Heart left ventricle (tissue), 13 donors: ENCODE results near the gene MTX3.

ENCODE experiments used
- POLR2A ChIP-seq, 2 donors: fragments of 450-650 bp; IDR thresholded peaks; one replicate each; pipeline ENCODE4 v1.6.1; 2017; ENCODE audit warnings: antibody characterized with exemption in 2 of 2, mild to moderate bottlenecking in 2 of 2, moderate library complexity in 2 of 2
- TF ChIP-seq, protein P1 (sequence below), 12 donors: fragments of 200-600 bp; sonication (generic) in 4 of 12; IDR thresholded peaks; one replicate each; pipeline versions ENCODE4 v1.5.0 to v1.8.0; 2018 to 2022; ENCODE audit warnings: antibody characterized with exemption in 12 of 12, mild to moderate bottlenecking in 5 of 12
- donor health status: ischemic (EF 13 %, LVEDD 7.1; RV severe dilation, severe dysfunction).
- donor health status: DM: no; HTN: yes; CAD: no.
- donor health status: DM: no; HTN: no; CAD: no.
- donor health status: ischemic (EF 25% LVEDD 6.9; RV normal size, moderate dysfunction).
- donor health status: ischemic (EF 25% LVEDD 5.7; RV mildly dilated, moderate dysfunction).
- donor health status: ischemic (EF 35%, LVEDD 5.7; RV mildly dilated, moderate dysfunction).
- donor health status: nonischemic (EF 11% LVEDD 7.7; RV severe dilation, severe dysfunction).
- donor health status: DM: yes; HTN: yes; CAD: no.
- donor health status: PGD.
- donor health status: ischemic (EF 29% LVEDD 5.4; RV normal size, mild dysfunction).
- donor health status: nonischemic (EF 23%, LVEDD 6.1; RV moderate dilation, normal function).

DNA sequence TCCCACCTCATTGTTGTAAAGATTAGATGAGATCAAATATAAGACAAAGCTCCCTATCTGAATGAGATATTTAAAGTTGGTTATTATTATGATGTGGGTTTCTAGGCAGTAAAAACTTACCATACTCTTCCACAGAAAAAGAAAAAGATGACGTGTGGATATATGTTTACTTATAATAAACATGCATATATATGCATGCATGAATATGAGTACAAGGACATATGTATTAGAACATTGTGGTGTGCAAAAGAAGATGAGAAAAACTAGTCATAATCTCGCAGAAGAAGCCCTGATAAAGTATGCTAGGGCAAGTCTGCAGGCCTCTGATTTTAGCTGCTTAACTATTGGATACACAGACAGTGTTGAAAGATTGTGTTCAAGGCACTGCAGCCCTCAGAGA lies 34.0 kb upstream of the MTX3 start:
- no peak for TF ChIP-seq POLR2A (IDR thresholded peaks at IDR 0.05)
- TF ChIP-seq, protein P1, sequence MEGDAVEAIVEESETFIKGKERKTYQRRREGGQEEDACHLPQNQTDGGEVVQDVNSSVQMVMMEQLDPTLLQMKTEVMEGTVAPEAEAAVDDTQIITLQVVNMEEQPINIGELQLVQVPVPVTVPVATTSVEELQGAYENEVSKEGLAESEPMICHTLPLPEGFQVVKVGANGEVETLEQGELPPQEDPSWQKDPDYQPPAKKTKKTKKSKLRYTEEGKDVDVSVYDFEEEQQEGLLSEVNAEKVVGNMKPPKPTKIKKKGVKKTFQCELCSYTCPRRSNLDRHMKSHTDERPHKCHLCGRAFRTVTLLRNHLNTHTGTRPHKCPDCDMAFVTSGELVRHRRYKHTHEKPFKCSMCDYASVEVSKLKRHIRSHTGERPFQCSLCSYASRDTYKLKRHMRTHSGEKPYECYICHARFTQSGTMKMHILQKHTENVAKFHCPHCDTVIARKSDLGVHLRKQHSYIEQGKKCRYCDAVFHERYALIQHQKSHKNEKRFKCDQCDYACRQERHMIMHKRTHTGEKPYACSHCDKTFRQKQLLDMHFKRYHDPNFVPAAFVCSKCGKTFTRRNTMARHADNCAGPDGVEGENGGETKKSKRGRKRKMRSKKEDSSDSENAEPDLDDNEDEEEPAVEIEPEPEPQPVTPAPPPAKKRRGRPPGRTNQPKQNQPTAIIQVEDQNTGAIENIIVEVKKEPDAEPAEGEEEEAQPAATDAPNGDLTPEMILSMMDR (IDR thresholded peaks at IDR 0.05), result no peak
